ENCODE data around the gene TAS2R43. TPM values are rescaled to one million over a fixed set of nuclear protein-coding genes. Genes with fewer than 3 reads are reported as not detected.

The TAS2R43 gene
- total RNA-seq = 10 to 100 TPM in 1 of 5 donors, 1 to 10 TPM in 1, under 1 TPM in 1, not detected in 2; 0.87 to 11.9 (median 8.4) TPM
- polyA plus RNA-seq = not detected
- long read RNA-seq, donor 1 = 0 reads
- long read RNA-seq, donor 2 = 0 reads
- long read RNA-seq, donor 3 = 0 reads
- long read RNA-seq, donor 4 = 0 reads
- long read RNA-seq, donor 5 = 0 reads
- long read RNA-seq, donor 6 = 0 reads
- long read RNA-seq, donor 7 = 0 reads
- long read RNA-seq, donor 8 = 0 reads
- long read RNA-seq, donor 9 = 0 reads
- long read RNA-seq, donor 10 = 0 reads

- TF ChIP-seq EP300 (IDR thresholded peaks at IDR 0.05) = no peak
- TF ChIP-seq POLR2A (IDR thresholded peaks at IDR 0.05) = no peak
- TF ChIP-seq, protein P1, sequence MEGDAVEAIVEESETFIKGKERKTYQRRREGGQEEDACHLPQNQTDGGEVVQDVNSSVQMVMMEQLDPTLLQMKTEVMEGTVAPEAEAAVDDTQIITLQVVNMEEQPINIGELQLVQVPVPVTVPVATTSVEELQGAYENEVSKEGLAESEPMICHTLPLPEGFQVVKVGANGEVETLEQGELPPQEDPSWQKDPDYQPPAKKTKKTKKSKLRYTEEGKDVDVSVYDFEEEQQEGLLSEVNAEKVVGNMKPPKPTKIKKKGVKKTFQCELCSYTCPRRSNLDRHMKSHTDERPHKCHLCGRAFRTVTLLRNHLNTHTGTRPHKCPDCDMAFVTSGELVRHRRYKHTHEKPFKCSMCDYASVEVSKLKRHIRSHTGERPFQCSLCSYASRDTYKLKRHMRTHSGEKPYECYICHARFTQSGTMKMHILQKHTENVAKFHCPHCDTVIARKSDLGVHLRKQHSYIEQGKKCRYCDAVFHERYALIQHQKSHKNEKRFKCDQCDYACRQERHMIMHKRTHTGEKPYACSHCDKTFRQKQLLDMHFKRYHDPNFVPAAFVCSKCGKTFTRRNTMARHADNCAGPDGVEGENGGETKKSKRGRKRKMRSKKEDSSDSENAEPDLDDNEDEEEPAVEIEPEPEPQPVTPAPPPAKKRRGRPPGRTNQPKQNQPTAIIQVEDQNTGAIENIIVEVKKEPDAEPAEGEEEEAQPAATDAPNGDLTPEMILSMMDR (IDR thresholded peaks at IDR 0.05) = no peak
- TF ChIP-seq POLR2AphosphoS5 (IDR thresholded peaks at IDR 0.05) = no peak
- Histone ChIP-seq H3K27me3 (no peaks in the 10 kb centered on the region), H3K4me1 (no peaks in the 10 kb centered on the region), H3K36me3 (no peaks in the 10 kb centered on the region), H3K9me3 (no peaks in the 10 kb centered on the region), H3K4me3 (no peak within 1 kb of the TSS), H3K27ac (no peak within 1 kb of the TSS)
- WGBS, 5 donors = 88 to 100% (median 96%) methylated on average over 3 to 6 of the region's 6 CpGs
- intact Hi-C loops (cut with DNase I; ENCODE audit: low total_unique reads) = no loop called here
- no peak for DNase-seq
These were observed at the start of gene TAS2R43 for GRCh38 chr12:11092128-11092527. TAS2R43 (minus strand) TSS chr12:11092313; CDS start chr12:11092229, 84 bp downstream.

GRCh38 chr12:11136075-11136474 is 44.0 kb upstream of the TAS2R43 start:
- no peaks in the 10 kb centered on the region for H3K9me3 ChIP-seq
- TF ChIP-seq POLR2AphosphoS5 (IDR thresholded peaks at IDR 0.05) = no peak
- no peak for TF ChIP-seq EP300 (IDR thresholded peaks at IDR 0.05)
- TF ChIP-seq, protein P1 (IDR thresholded peaks at IDR 0.05) = no peak
- no peak for TF ChIP-seq POLR2A (IDR thresholded peaks at IDR 0.05)
- DNase-seq = no peak
- H3K36me3 ChIP-seq = no peaks in the 10 kb centered on the region
- peaks cover 0 to 10% (median 0%) of the 10 kb centered on the region in 4 donors for H3K4me1 ChIP-seq
- WGBS, 5 donors = 42 to 86% (median 67%) methylated on average over 2 of the region's 2 CpGs
- no peaks in the 10 kb centered on the region for H3K27me3 ChIP-seq
- H3K27ac ChIP-seq = no peak overlapping the region
- intact Hi-C loops (cut with DNase I; ENCODE audit: low total_unique reads) = no loop called here
- H3K4me3 ChIP-seq = no peak overlapping the region

DNA sequence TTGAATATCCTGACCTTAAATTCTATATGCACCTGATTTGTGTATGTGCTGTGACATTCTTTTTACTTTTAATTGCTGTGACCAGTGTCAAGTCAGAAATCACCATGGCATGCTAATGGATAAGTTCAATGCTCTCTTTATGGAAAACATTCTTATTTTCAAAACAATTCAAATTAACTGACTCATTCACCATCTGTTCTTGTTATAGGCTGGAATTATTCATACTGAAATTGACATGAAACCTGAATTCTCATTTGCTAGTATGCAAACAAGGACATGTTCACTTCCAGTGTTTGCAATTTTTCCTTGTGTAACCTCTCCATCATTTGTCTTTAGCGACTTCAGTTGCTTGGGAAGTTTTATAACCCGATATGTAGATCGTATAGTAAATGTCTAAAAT is 42.2 kb upstream of the TAS2R43 start, which contains the start of gene TAS2R30:
Gene TAS2R30, minus strand, starts transcription at position 340 of the 400 bp plus-strand sequence. CDS start 400 bp downstream, outside the sequence.
- Histone ChIP-seq H3K27ac (no peak within 1 kb of the TSS), H3K27me3 (no peaks in the 10 kb centered on the region), H3K9me3 (no peaks in the 10 kb centered on the region), H3K4me1 (peaks cover 0 to 16% (median 0%) of the 10 kb centered on the region in 4 donors), H3K4me3 (no peak within 1 kb of the TSS), H3K36me3 (no peaks in the 10 kb centered on the region)
- 61 to 93% (median 67%) methylated on average over 3 of the region's 3 CpGs for WGBS, 5 donors
- DNase-seq = no peak
- TF ChIP-seq POLR2AphosphoS5 (IDR thresholded peaks at IDR 0.05) (no peak), POLR2A (IDR thresholded peaks at IDR 0.05) (no peak), EP300 (IDR thresholded peaks at IDR 0.05) (no peak)
- TF ChIP-seq, protein P1 (IDR thresholded peaks at IDR 0.05) = no peak
- intact Hi-C loops (cut with DNase I; ENCODE audit: low total_unique reads) = no loop called here

DNA sequence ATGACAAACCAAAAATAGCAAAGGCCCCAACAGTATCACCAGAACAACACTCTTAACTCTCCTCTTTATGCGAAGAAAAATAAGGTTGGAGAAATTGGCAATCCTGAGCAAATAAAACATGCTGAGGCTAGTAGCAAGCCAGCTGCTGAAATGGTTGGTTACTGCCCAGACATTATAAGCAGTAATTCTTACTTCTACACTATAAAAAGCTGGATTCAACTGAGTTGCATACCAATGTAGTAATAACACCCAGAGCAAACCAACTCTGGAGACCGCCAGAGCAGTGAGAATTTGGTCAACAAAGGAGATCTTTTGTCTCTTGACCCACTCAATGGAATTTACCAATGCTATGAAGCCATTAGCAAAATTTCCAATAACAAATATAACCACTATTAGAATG is 41.7 kb upstream of the TAS2R43 start:
- peaks cover 0 to 16% (median 0%) of the 10 kb centered on the region in 4 donors for H3K4me1 ChIP-seq
- TF ChIP-seq POLR2AphosphoS5 (IDR thresholded peaks at IDR 0.05) = no peak
- no peak for TF ChIP-seq POLR2A (IDR thresholded peaks at IDR 0.05)
- TF ChIP-seq, protein P1 (IDR thresholded peaks at IDR 0.05) = no peak
- no peak for TF ChIP-seq EP300 (IDR thresholded peaks at IDR 0.05)
- no peak overlapping the region for H3K4me3 ChIP-seq
- intact Hi-C loops (cut with DNase I; ENCODE audit: low total_unique reads) = no loop called here
- no peaks in the 10 kb centered on the region for H3K27me3 ChIP-seq
- H3K36me3 ChIP-seq = peaks cover 0 to 4% (median 2%) of the 10 kb centered on the region in 4 donors
- no peaks in the 10 kb centered on the region for H3K9me3 ChIP-seq
- no peak overlapping the region for H3K27ac ChIP-seq
- DNase-seq = no peak
- 87 to 97% (median 89%) methylated on average over 2 of the region's 2 CpGs for WGBS, 5 donors
